HEK293 (cell line): ENCODE results near the gene HSF2BP.

ENCODE experiments used
- MEIS1 ChIP-seq: sonication (generic); formaldehyde crosslinking; IDR thresholded peaks from 2 replicates; pipeline ENCODE4 v1.8.1; 2022; ENCODE audit warnings: missing genetic modification reagents, mild to moderate bottlenecking, borderline replicate concordance
- MZF1 ChIP-seq: fragments of 450-650 bp; formaldehyde crosslinking; IDR thresholded peaks from 2 replicates; pipeline ENCODE4 v1.5.1; 2017; ENCODE audit warnings: missing biosample characterization, missing genetic modification characterization, borderline replicate concordance
- OVOL3 ChIP-seq: fragments of 450-650 bp; formaldehyde crosslinking; IDR thresholded peaks from 2 replicates; pipeline ENCODE4 v1.5.1; 2016; ENCODE audit warnings: missing biosample characterization, missing genetic modification characterization
- PRDM1 ChIP-seq: fragments of 450-650 bp; formaldehyde crosslinking; IDR thresholded peaks from 2 replicates; pipeline ENCODE4; 2016; ENCODE audit warnings: missing biosample characterization, missing genetic modification characterization
- ZBTB48 ChIP-seq: fragments of 450-650 bp; formaldehyde crosslinking; IDR thresholded peaks from 2 replicates; pipeline ENCODE4 v1.5.1; 2016; ENCODE audit warnings: missing biosample characterization, missing genetic modification characterization
- ZFHX2 ChIP-seq: fragments of 450-650 bp; formaldehyde crosslinking; conservative IDR thresholded peaks from 2 replicates; pipeline ENCODE4 v1.5.1; 2016; ENCODE audit warnings: missing biosample characterization, missing genetic modification characterization
- ZIC2 ChIP-seq: fragments of 450-650 bp; formaldehyde crosslinking; IDR thresholded peaks from 2 replicates; pipeline ENCODE4 v1.5.1; 2016; ENCODE audit warnings: missing biosample characterization, missing genetic modification characterization
- ZNF132 ChIP-seq: fragments of 450-650 bp; formaldehyde crosslinking; IDR thresholded peaks from 2 replicates; pipeline ENCODE4 v1.5.1; 2017; ENCODE audit warnings: missing biosample characterization, missing genetic modification characterization, borderline replicate concordance
- ZNF155 ChIP-seq: fragments of 450-650 bp; formaldehyde crosslinking; IDR thresholded peaks from 2 replicates; pipeline ENCODE4 v1.5.1; 2016; ENCODE audit warnings: missing biosample characterization, missing genetic modification characterization
- ZNF221 ChIP-seq: fragments of 450-650 bp; formaldehyde crosslinking; IDR thresholded peaks from 2 replicates; pipeline ENCODE4 v1.5.1; 2017; ENCODE audit warnings: missing biosample characterization, missing genetic modification characterization, borderline replicate concordance
- ZNF223 ChIP-seq: fragments of 450-650 bp; formaldehyde crosslinking; IDR thresholded peaks from 2 replicates; pipeline ENCODE4 v1.5.1; 2016; ENCODE audit warnings: missing biosample characterization, missing genetic modification characterization
- ZNF426 ChIP-seq: fragments of 450-650 bp; formaldehyde crosslinking; IDR thresholded peaks from 2 replicates; pipeline ENCODE4 v1.5.1; 2017; ENCODE audit warnings: missing biosample characterization, missing genetic modification characterization, mild to moderate bottlenecking, inconsistent platforms, moderate library complexity
- ZNF513 ChIP-seq: fragments of 450-650 bp; IDR thresholded peaks from 2 replicates; pipeline ENCODE4 v1.5.1; 2018; ENCODE audit warnings: missing biosample characterization, missing genetic modification characterization
- ZNF544 ChIP-seq: fragments of 450-650 bp; formaldehyde crosslinking; IDR thresholded peaks from 2 replicates; pipeline ENCODE4 v1.5.0; 2017; ENCODE audit warnings: missing biosample characterization, missing genetic modification characterization
- ZNF580 ChIP-seq: fragments of 450-650 bp; formaldehyde crosslinking; IDR thresholded peaks from 2 replicates; pipeline ENCODE4 v1.5.1; 2016; ENCODE audit warnings: missing biosample characterization, missing genetic modification characterization
- ZNF610 ChIP-seq: fragments of 450-650 bp; formaldehyde crosslinking; IDR thresholded peaks from 2 replicates; pipeline ENCODE4 v1.5.1; 2016; ENCODE audit warnings: missing biosample characterization, missing genetic modification characterization, borderline replicate concordance
- ZNF623 ChIP-seq: fragments of 450-650 bp; formaldehyde crosslinking; IDR thresholded peaks from 2 replicates; pipeline ENCODE4 v1.5.1; 2016; ENCODE audit warnings: missing biosample characterization, missing genetic modification characterization
- ZNF658 ChIP-seq: fragments of 450-650 bp; formaldehyde crosslinking; IDR thresholded peaks from 2 replicates; pipeline ENCODE4; 2016; ENCODE audit warnings: missing biosample characterization, missing genetic modification characterization
- ZNF660 ChIP-seq: fragments of 450-650 bp; IDR thresholded peaks from 2 replicates; pipeline ENCODE4 v1.5.1; 2018; ENCODE audit warnings: missing biosample characterization, mild to moderate bottlenecking, missing genetic modification characterization
- ZNF664 ChIP-seq: fragments of 450-650 bp; formaldehyde crosslinking; IDR thresholded peaks from 2 replicates; pipeline ENCODE4 v1.5.1; 2016; ENCODE audit warnings: missing biosample characterization, missing genetic modification characterization
- ZSCAN30 ChIP-seq: fragments of 450-650 bp; IDR thresholded peaks from 2 replicates; pipeline ENCODE4 v1.5.1; 2018; ENCODE audit warnings: missing biosample characterization, mild to moderate bottlenecking, missing genetic modification characterization, moderate library complexity
- ZXDB ChIP-seq: fragments of 450-650 bp; formaldehyde crosslinking; IDR thresholded peaks from 2 replicates; pipeline ENCODE4 v1.5.1; 2016; ENCODE audit warnings: missing biosample characterization, missing genetic modification characterization
- TF ChIP-seq, protein P1 (sequence below): fragments of 450-650 bp; formaldehyde crosslinking; IDR thresholded peaks from 2 replicates; pipeline ENCODE4 v1.5.1; 2016; ENCODE audit warnings: missing biosample characterization, missing genetic modification characterization
- TF ChIP-seq, protein P2 (sequence below): fragments of 450-650 bp; formaldehyde crosslinking; IDR thresholded peaks from 2 replicates; pipeline ENCODE4 v1.5.1; 2016; ENCODE audit warnings: missing biosample characterization, missing genetic modification characterization
- TF ChIP-seq, protein P3 (sequence below): fragments of 450-650 bp; formaldehyde crosslinking; IDR thresholded peaks from 2 replicates; pipeline ENCODE4 v1.5.1; 2016; ENCODE audit warnings: missing biosample characterization, missing genetic modification characterization
- TF ChIP-seq, protein P4 (sequence below): fragments of 450-650 bp; formaldehyde crosslinking; IDR thresholded peaks from 2 replicates; pipeline ENCODE4 v1.5.0; 2017; ENCODE audit warnings: missing biosample characterization, missing genetic modification characterization, borderline replicate concordance
- TF ChIP-seq, protein P5 (sequence below): fragments of 450-650 bp; formaldehyde crosslinking; IDR thresholded peaks from 2 replicates; pipeline ENCODE4 v1.5.1; 2016; ENCODE audit warnings: missing biosample characterization, missing genetic modification characterization

HSF2BP gene

GRCh38 chr21:43609501-43610340, 49.6 kb downstream of the HSF2BP start (continued):
- no peak for TF ChIP-seq MEIS1 (CRISPR knock-in tag)
- TF ChIP-seq ZFHX2: peak; percentile 92
- TF ChIP-seq, protein P1, sequence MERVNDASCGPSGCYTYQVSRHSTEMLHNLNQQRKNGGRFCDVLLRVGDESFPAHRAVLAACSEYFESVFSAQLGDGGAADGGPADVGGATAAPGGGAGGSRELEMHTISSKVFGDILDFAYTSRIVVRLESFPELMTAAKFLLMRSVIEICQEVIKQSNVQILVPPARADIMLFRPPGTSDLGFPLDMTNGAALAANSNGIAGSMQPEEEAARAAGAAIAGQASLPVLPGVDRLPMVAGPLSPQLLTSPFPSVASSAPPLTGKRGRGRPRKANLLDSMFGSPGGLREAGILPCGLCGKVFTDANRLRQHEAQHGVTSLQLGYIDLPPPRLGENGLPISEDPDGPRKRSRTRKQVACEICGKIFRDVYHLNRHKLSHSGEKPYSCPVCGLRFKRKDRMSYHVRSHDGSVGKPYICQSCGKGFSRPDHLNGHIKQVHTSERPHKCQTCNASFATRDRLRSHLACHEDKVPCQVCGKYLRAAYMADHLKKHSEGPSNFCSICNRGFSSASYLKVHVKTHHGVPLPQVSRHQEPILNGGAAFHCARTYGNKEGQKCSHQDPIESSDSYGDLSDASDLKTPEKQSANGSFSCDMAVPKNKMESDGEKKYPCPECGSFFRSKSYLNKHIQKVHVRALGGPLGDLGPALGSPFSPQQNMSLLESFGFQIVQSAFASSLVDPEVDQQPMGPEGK (tag by site-specific recombination): peak; percentile 97
- TF ChIP-seq ZIC2: peak; percentile 97
- TF ChIP-seq ZNF544 (tag by site-specific recombination): no peak
- peak; percentile 93 for TF ChIP-seq PRDM1
- TF ChIP-seq, protein P2, sequence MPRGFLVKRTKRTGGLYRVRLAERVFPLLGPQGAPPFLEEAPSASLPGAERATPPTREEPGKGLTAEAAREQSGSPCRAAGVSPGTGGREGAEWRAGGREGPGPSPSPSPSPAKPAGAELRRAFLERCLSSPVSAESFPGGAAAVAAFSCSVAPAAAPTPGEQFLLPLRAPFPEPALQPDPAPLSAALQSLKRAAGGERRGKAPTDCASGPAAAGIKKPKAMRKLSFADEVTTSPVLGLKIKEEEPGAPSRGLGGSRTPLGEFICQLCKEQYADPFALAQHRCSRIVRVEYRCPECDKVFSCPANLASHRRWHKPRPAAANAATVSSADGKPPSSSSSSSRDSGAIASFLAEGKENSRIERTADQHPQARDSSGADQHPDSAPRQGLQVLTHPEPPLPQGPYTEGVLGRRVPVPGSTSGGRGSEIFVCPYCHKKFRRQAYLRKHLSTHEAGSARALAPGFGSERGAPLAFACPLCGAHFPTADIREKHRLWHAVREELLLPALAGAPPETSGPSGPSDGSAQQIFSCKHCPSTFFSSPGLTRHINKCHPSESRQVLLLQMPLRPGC (tag by site-specific recombination): no peak
- no peak for TF ChIP-seq ZNF155 (tag by site-specific recombination)
- TF ChIP-seq, protein P3, sequence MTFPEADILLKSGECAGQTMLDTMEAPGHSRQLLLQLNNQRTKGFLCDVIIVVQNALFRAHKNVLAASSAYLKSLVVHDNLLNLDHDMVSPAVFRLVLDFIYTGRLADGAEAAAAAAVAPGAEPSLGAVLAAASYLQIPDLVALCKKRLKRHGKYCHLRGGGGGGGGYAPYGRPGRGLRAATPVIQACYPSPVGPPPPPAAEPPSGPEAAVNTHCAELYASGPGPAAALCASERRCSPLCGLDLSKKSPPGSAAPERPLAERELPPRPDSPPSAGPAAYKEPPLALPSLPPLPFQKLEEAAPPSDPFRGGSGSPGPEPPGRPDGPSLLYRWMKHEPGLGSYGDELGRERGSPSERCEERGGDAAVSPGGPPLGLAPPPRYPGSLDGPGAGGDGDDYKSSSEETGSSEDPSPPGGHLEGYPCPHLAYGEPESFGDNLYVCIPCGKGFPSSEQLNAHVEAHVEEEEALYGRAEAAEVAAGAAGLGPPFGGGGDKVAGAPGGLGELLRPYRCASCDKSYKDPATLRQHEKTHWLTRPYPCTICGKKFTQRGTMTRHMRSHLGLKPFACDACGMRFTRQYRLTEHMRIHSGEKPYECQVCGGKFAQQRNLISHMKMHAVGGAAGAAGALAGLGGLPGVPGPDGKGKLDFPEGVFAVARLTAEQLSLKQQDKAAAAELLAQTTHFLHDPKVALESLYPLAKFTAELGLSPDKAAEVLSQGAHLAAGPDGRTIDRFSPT (tag by site-specific recombination): no peak
- TF ChIP-seq ZNF580 (tag by site-specific recombination): no peak
- TF ChIP-seq ZNF513 (tag by site-specific recombination): no peak
- TF ChIP-seq, protein P4, sequence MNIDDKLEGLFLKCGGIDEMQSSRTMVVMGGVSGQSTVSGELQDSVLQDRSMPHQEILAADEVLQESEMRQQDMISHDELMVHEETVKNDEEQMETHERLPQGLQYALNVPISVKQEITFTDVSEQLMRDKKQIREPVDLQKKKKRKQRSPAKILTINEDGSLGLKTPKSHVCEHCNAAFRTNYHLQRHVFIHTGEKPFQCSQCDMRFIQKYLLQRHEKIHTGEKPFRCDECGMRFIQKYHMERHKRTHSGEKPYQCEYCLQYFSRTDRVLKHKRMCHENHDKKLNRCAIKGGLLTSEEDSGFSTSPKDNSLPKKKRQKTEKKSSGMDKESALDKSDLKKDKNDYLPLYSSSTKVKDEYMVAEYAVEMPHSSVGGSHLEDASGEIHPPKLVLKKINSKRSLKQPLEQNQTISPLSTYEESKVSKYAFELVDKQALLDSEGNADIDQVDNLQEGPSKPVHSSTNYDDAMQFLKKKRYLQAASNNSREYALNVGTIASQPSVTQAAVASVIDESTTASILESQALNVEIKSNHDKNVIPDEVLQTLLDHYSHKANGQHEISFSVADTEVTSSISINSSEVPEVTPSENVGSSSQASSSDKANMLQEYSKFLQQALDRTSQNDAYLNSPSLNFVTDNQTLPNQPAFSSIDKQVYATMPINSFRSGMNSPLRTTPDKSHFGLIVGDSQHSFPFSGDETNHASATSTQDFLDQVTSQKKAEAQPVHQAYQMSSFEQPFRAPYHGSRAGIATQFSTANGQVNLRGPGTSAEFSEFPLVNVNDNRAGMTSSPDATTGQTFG (tag by site-specific recombination): no peak
- no peak for TF ChIP-seq ZNF658 (tag by site-specific recombination)
- no peak for TF ChIP-seq ZNF132 (tag by site-specific recombination)
- no peak for TF ChIP-seq OVOL3 (tag by site-specific recombination)
- peak; percentile 77; the same call in 1 of the 2 replicates for TF ChIP-seq ZNF610 (tag by site-specific recombination)
- TF ChIP-seq MZF1 (tag by site-specific recombination): no peak
- TF ChIP-seq ZNF221: no peak
- no peak for TF ChIP-seq ZNF623 (tag by site-specific recombination)
- TF ChIP-seq ZNF426 (tag by site-specific recombination): no peak
- no peak for TF ChIP-seq ZNF660 (tag by site-specific recombination)
- TF ChIP-seq, protein P5, sequence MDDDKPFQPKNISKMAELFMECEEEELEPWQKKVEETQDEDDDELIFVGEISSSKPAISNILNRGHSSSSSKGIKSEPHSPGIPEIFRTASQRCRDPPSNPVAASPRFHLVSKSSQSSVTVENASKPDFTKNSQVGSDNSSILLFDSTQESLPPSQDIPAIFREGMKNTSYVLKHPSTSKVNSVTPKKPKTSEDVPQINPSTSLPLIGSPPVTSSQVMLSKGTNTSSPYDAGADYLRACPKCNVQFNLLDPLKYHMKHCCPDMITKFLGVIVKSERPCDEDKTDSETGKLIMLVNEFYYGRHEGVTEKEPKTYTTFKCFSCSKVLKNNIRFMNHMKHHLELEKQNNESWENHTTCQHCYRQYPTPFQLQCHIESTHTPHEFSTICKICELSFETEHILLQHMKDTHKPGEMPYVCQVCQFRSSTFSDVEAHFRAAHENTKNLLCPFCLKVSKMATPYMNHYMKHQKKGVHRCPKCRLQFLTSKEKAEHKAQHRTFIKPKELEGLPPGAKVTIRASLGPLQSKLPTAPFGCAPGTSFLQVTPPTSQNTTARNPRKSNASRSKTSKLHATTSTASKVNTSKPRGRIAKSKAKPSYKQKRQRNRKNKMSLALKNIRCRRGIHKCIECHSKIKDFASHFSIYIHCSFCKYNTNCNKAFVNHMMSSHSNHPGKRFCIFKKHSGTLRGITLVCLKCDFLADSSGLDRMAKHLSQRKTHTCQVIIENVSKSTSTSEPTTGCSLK: no peak
- TF ChIP-seq ZNF223: no peak
- no peak for TF ChIP-seq ZNF664
- TF ChIP-seq ZXDB (tag by site-specific recombination): peak; percentile 63
- TF ChIP-seq ZBTB48 (tag by site-specific recombination): 0 out of 2 replicates have a peak, but pooled peaks have one; percentile 28
- no peak for TF ChIP-seq ZSCAN30 (tag by site-specific recombination)
